ENCODE data around the gene TIGD3. TPM values are rescaled to one million over a fixed set of nuclear protein-coding genes. Genes with fewer than 3 reads are reported as not detected.

The TIGD3 gene
- polyA plus RNA-seq, 1 donor (not counting 4 experiments of a cell fraction or from before 2014, with no cell fraction given), result not detected

DNA sequence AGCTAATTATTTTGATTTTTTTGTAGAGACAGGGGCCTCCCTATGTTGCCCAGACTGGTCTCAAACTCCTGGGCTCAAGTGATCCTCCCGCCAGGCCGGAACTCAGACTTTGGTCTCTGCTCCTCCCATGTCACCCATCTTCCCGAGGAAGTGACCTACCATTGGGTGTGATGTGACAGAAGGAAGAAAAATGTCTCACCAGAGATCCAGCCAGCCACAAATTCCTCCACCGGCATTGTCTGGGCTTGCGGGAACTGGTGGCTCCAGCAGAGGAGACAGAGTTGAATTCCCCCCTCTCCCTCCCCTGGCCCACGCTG lies 27.1 kb downstream of the TIGD3 start:
- H3K4me3 ChIP-seq (ENCODE audit: control insufficient read depth in 2 of 3, extremely low read depth in 1 of 3, insufficient read depth in 2 of 3, low read depth in 1 of 3, low read length in 3 of 3), result peak overlapping the region in 2 of 3 experiments; percentile 29 to 36
- H3K4me2 ChIP-seq (ENCODE audit: control insufficient read depth, extremely low read depth, insufficient read depth, low read depth, low read length), result peak overlapping the region; percentile 67
- dilution Hi-C loops (cut with MboI; ENCODE audit: extremely low pct_ligation_motif_present, low sequenced_read_pairs), result no loop called here
- no peaks in the 10 kb centered on the region for H3K36me3 ChIP-seq (ENCODE audit: control insufficient read depth in 2 of 2, extremely low read depth in 1 of 2, insufficient read depth in 2 of 2, low read length in 2 of 2)
- H3K9ac ChIP-seq (ENCODE audit: control insufficient read depth, extremely low read depth, insufficient read depth, low read length), result peak overlapping the region; percentile 84
- FAIRE-seq (peak; percentile 51), DNase-seq (ENCODE audit: low read depth, low spot score) (peak; percentile 55)
- no peak for TF ChIP-seq EZH2 (IDR thresholded peaks at IDR 0.05; ENCODE audit: low read length)
- no peak for TF ChIP-seq CTCF (optimal IDR thresholded peaks at IDR 0.05 in 1 of 3, IDR thresholded peaks at IDR 0.05 in 1 of 3, conservative IDR thresholded peaks at IDR 0.05 in 1 of 3; ENCODE audit: extremely low read depth in 1 of 3, insufficient read depth in 2 of 3, low read length in 3 of 3)
- H3K27me3 ChIP-seq (ENCODE audit: control insufficient read depth, extremely low read depth, insufficient read depth, low read length), result no peaks in the 10 kb centered on the region
- peak overlapping the region; percentile 70 for H2AFZ ChIP-seq (ENCODE audit: control insufficient read depth, low read length)
- H3K4me1 ChIP-seq (ENCODE audit: control insufficient read depth, extremely low read depth, insufficient read depth, low read length), result peaks cover 39% of the 10 kb centered on the region
- no peaks in the 10 kb centered on the region for H3K9me3 ChIP-seq (ENCODE audit: control insufficient read depth, low read depth, low read length)
- H3K79me2 ChIP-seq (ENCODE audit: control insufficient read depth, insufficient read depth, low read length), result peaks cover 2% of the 10 kb centered on the region
- peak overlapping the region; percentile 95 for H3K27ac ChIP-seq (ENCODE audit: control insufficient read depth, insufficient read depth, low read length)
- H3K9me1 ChIP-seq (ENCODE audit: control insufficient read depth, extremely low read depth, insufficient read depth, low read length), result no peaks in the 10 kb centered on the region
- no peaks in the 10 kb centered on the region for H4K20me1 ChIP-seq (ENCODE audit: control insufficient read depth, extremely low read depth, insufficient read depth, low read length)

DNA sequence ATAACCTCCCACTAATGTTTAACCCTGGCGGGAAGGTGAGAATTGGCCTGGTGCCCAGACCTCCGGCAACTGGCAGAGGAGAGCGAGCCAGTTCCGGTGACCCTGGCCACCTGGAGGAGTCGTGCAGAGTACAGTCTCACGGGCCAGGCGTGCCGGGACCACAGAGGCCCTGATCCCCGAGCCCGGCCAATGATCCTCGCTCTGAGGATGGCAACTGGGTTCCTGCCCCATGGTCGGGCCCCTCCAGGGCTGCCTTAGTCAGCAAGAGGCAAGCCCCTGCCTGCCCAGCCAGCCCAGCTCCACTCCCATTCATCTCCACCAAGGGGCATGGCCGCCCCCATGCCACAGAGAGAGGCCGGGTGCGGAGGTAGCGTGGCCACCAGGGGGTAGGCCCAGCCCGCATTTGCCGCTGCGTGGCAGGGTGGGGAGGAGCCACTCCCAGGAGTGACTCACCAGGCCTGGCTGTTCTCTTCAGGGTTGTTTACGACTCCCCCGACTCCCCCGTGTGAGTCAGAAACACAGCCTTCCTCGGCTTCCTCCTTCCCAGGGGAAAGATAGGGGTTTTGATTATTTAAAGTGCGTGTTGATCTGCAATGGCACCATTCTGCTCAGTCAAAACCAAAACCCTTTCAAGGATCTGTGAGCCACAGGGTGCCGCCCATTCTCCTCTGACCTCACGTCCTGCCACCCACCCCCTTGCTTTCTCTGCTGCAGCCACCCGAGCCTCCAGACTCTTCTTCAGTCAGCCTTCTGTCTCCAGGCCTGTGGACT lies 27.7 kb downstream of the TIGD3 start, which contains the start of gene SLC25A45:
TSS of gene SLC25A45 (minus strand) at position 614 of the 771 bp plus-strand sequence. CDS start 695 bp downstream, outside the sequence.
- peaks cover 40% of the 10 kb centered on the region for H3K4me1 ChIP-seq (ENCODE audit: control insufficient read depth, extremely low read depth, insufficient read depth, low read length)
- H3K79me2 ChIP-seq (ENCODE audit: control insufficient read depth, insufficient read depth, low read length), result peaks cover 6% of the 10 kb centered on the region
- no peaks in the 10 kb centered on the region for H3K9me3 ChIP-seq (ENCODE audit: control insufficient read depth, low read depth, low read length)
- H2AFZ ChIP-seq (ENCODE audit: control insufficient read depth, low read length), result peak within 1 kb of the TSS; percentile 70
- H3K9me1 ChIP-seq (ENCODE audit: control insufficient read depth, extremely low read depth, insufficient read depth, low read length), result no peaks in the 10 kb centered on the region
- H3K9ac ChIP-seq (ENCODE audit: control insufficient read depth, extremely low read depth, insufficient read depth, low read length), result peak within 1 kb of the TSS; percentile 84
- H4K20me1 ChIP-seq (ENCODE audit: control insufficient read depth, extremely low read depth, insufficient read depth, low read length), result no peaks in the 10 kb centered on the region
- peak within 1 kb of the TSS; percentile 22 to 47 (median 41) for H3K4me3 ChIP-seq (ENCODE audit: control insufficient read depth in 2 of 3, extremely low read depth in 1 of 3, insufficient read depth in 2 of 3, low read depth in 1 of 3, low read length in 3 of 3)
- peak within 1 kb of the TSS; percentile 95 for H3K27ac ChIP-seq (ENCODE audit: control insufficient read depth, insufficient read depth, low read length)
- H3K27me3 ChIP-seq (ENCODE audit: control insufficient read depth, extremely low read depth, insufficient read depth, low read length), result no peaks in the 10 kb centered on the region
- peak; percentile 96 for DNase-seq (ENCODE audit: low read depth, low spot score)
- dilution Hi-C loops (cut with MboI; ENCODE audit: extremely low pct_ligation_motif_present, low sequenced_read_pairs), result no loop called here
- peak; percentile 56 for FAIRE-seq
- H3K4me2 ChIP-seq (ENCODE audit: control insufficient read depth, extremely low read depth, insufficient read depth, low read depth, low read length), result peak within 1 kb of the TSS; percentile 88
- TF ChIP-seq CTCF (optimal IDR thresholded peaks at IDR 0.05 in 1 of 3, IDR thresholded peaks at IDR 0.05 in 1 of 3, conservative IDR thresholded peaks at IDR 0.05 in 1 of 3; ENCODE audit: extremely low read depth in 1 of 3, insufficient read depth in 2 of 3, low read length in 3 of 3) (peak; percentile 83 to 97 (median 89)), EZH2 (IDR thresholded peaks at IDR 0.05; ENCODE audit: low read length) (no peak)
- no peaks in the 10 kb centered on the region for H3K36me3 ChIP-seq (ENCODE audit: control insufficient read depth in 2 of 2, extremely low read depth in 1 of 2, insufficient read depth in 2 of 2, low read length in 2 of 2)
